NCI-H446 (cell line): Measurements from ENCODE around the gene GPC3.
A peak's percentile ranks its signal among the peaks of the same experiment; 100 is the strongest.
"Not testable (repeated sequence)": the region's sequence is repeated elsewhere in the genome, so short reads cannot be mapped to it uniquely, and the experiment has no call there.

Source experiments
- DNase-seq, 2 experiments: peaks; one replicate each; lab custom pipeline; 2025; lab: John Stamatoyannopoulos, UW

The GPC3 gene

DNA sequence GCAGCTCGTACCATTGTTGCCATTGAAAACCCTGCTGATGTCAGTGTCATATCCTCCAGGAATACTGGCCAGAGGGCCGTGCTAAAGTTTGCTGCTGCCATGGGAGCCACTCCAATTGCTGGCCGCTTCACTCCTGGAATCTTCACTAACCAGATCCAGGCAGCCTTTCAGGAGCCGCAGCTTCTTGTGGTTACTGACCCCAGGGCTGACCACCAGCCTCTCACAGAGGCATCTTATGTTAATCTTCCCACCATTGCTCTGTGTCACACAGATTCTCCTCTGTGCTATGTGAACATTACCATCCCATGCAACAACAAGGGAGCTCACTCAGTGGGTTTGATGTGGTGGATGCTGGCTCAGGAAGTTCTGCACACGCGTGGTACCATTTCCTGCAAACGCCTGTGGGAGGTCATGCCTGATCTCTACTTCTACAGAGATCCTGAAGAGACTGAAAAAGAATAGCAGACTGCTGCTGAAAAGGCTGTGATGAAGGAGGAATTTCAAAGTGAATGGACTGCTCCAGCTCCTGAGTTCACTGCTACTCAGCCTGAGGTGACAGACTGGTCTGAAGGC, 222.3 kb downstream of the GPC3 start:
- not testable (repeated sequence) for DNase-seq

- DNase-seq = no peak
These were observed 230.7 kb downstream of the GPC3 start for GRCh38 chrX:133754657-133755056.

DNA sequence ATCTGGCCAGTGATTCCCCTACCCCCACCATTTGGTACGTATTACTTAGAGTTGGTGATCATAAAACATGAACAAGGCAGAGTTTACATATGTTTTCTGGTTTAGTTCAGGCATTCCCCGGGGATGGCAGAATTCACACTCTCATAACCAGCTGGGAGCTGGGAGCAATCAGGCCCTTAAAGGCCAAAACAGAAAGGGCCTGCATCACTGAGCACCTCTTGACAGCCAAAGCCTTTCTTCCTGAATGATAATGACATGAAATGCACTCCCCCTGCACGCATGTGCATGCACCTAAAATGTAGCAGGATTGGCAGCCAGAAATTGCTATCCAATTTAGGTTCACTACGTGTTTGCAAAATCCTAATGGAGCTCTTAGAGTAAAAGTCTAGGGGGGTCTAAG, 235.4 kb downstream of the GPC3 start:
- DNase-seq = no peak

GRCh38 chrX:133749370-133749769, 236.0 kb downstream of the GPC3 start:
- no peak for DNase-seq

- no peak for DNase-seq
These were observed 238.2 kb downstream of the GPC3 start for GRCh38 chrX:133747196-133747595.

GRCh38 chrX:133746593-133746992, 238.8 kb downstream of the GPC3 start:
- no peak for DNase-seq

- DNase-seq = peak in 1 of 2 experiments; percentile 13
These were observed 240.0 kb downstream of the GPC3 start for GRCh38 chrX:133745349-133745748.

DNA sequence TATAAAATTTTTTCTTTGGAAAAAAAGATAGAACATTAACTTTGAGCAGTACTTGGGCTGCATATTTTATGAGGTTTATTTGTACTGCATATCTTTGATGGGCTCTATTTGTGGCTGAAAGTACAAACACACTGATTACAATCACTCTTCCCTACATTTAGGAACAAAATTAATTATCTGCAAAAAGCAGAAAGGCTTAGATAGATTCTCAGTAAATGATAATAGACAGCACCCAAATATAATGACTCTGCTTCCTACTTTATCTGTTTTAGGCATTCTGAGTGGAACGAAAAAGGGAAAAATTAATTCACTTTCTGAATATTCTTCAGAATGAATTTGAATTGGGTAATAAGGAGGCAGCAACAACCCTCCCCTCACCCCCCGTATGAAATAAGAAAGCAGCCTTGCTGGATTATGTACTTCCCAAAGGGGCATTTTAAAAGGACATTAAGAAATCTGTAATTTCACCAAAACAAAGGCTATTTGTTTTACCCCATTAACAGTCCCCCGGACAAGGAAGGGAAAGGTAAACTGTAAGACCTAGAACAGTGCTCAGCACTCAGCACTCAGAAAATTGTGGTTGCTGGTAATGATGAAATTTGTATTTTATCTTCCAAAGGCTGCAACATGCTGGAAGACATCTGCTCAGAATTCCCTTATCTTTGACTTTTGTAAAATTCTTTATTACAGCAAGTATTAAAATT, 242.6 kb downstream of the GPC3 start:
- no peak for DNase-seq

DNA sequence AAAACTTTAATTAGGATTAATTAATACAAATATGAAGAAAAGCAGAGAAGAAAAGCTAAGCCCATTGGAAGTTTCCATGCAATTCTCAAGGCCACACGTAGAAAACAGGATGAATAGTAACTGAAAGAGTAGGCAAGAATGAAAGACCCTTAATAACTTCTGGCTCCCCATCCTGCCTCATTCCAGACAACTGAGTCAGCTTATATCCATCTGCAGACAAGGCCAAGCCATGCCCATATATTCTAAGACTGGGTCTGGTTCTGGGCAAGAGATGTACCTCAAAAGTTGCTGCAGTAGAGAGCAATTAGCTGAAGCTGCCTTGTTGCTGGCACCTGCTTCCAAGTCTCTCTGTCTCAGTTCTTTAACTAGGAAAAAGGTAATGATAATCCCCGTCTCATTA, 244.1 kb downstream of the GPC3 start:
- DNase-seq = no peak

DNA sequence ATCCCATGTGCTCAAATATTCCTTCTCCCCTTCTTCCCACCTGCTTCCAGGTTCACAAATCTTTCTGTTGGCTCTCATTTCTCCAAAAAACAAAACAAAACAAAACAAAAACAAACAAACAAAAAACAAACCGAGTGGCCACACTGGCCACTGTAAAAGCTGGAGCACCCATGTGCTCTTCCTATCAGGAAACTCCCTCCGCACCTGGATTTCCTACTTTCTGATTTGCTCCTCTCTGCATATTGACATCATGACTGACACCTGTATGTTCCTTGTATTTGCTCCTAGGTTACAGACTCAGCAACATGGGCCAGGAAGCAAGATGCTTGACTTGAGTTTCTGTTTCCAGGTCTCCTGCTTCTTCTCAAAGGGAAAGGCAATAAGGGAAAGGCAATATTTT, 258.8 kb downstream of the GPC3 start:
- no peak for DNase-seq

- DNase-seq = peak in 1 of 2 experiments; percentile 14
These were observed 259.2 kb downstream of the GPC3 start for GRCh38 chrX:133726211-133726630.

- DNase-seq = no peak
These were observed 261.5 kb downstream of the GPC3 start for GRCh38 chrX:133723930-133724329.

GRCh38 chrX:133722756-133723155, 262.6 kb downstream of the GPC3 start:
- no peak for DNase-seq

- not testable (repeated sequence) for DNase-seq
These were observed 265.1 kb downstream of the GPC3 start for GRCh38 chrX:133720269-133720668.

DNA sequence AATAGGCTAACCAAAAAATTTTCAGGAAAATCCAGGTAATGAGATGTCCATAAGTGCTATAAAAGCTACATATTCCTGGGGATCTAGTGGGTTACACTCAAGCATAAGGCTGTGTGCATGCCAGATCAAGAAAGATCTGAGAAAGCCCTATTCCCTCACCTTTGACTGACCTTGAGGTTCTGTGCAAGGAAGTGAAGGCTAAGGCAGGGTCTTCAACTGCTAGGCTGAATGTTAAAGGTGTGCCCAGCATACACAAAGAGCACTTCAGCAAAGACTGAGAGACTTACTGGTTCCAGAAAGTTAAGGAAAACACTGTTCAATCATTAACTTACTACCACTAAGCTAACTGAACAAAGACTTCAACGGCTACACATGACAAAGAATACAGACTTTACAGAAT, 269.7 kb downstream of the GPC3 start:
- DNase-seq = no peak

- no peak for DNase-seq
These were observed 275.9 kb downstream of the GPC3 start for GRCh38 chrX:133709501-133709900.

DNA sequence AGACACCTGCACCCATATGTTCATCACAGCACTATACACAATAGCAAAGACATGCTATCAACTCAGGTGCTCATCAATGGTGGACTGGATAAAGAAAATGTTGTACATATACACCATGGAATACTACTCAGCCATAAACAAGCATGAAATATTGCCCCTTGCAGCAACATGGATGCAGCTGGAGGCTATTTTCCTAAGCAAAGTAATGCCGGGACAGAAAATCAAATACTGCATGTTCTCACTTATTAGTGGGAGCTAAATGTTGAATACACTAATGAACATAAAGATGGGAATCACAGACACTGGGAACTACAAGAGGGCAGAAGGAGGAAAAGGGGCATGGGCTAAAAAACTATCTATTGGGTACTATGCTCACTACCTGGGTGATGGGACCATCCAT, 278.5 kb downstream of the GPC3 start:
- DNase-seq = no peak

DNA sequence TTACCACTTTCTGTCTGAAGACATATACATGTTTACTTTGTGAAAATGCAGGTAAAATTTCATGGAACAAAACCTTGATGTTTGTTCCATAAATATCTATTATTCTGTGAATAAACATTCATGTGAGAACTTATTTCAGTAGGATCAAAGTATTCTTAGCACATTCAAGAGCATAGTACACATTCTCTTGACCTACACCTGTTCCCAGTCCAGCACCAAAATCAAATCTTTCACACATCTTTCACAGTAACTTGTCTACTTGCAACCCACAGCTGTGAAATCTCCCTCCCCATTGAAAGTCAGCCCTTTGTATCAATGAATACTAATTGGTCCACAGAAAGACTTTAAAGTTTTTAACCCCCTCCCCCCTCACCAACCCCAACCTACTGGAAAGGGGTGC, 283.2 kb downstream of the GPC3 start:
- DNase-seq = no peak

GRCh38 chrX:133699023-133699728, 286.2 kb downstream of the GPC3 start:
- no peak for DNase-seq

DNA sequence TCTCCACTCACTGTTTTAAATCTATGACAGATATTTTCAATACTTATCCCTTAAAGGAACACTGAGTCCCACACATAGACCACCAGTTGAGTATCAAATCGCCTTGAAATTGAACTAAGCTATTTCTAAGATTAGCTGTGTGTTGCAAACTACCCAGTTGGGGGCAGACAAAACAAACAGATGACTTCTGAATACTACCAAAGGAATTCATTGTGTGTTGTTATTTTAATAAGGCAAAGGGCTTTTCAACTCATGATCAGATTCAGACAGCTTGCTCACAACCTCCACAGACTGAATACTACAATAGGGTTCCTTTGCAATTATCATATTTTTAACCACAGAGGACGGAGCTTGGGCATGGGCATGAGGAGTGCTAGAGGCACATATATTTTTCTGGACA, 287.1 kb downstream of the GPC3 start:
- DNase-seq = no peak

- DNase-seq = no peak
These were observed 287.7 kb downstream of the GPC3 start for GRCh38 chrX:133697656-133698055.

DNA sequence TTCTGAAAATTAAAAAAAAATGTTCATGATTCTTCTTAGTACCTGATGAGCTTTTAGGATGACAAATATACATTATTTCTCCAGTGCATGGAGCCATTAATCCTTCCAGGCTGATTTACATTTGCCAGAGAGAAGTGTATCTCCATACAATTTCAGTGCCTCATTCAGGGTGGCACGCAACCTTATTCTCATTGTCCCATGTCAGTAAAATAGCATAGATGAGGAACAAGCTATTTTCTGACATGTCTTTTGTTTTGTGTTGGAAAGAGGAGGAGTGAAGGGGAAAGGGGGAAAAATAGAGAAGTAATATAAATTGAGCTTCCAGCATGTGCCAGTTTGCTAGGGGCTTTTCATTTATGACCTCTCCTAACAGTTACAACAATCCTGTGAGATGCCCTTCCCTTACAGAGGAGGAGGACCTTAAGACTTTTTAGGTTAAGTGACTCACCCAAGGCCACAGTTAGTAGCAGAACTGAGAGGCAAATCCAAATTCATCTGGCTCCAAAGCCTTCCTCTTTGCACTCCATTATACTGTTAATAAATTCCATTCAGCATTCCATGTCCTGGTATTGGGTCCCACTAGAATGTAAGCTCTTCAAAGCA, 295.3 kb downstream of the GPC3 start:
- DNase-seq = no peak

- DNase-seq = peak in 1 of 2 experiments; percentile 11
These were observed 299.6 kb downstream of the GPC3 start for GRCh38 chrX:133685822-133686221.
